IPS-18a (cell line): ENCODE results near the gene MMAB.
A peak's percentile ranks its signal among the peaks of the same experiment; 100 is the strongest.

Experiments used
- H3K27ac ChIP-seq: one replicate; pipeline ENCODE4 v1.5.1; 2013; ENCODE audit warnings: low read length
- H3K27me3 ChIP-seq: one replicate; pipeline ENCODE4 v1.6.1; 2013; ENCODE audit warnings: mild to moderate bottlenecking, low read length; ENCODE audit not compliant: control insufficient read depth, insufficient read depth
- H3K36me3 ChIP-seq: one replicate; pipeline ENCODE4 v1.6.1; 2013; ENCODE audit warnings: low read depth, low read length; ENCODE audit not compliant: control insufficient read depth
- H3K4me1 ChIP-seq: one replicate; pipeline ENCODE4 v1.6.1; 2013; ENCODE audit warnings: low read depth, low read length; ENCODE audit not compliant: control insufficient read depth
- H3K4me3 ChIP-seq: one replicate; pipeline ENCODE4 v1.5.1; 2013; ENCODE audit warnings: low read length
- H3K9ac ChIP-seq: one replicate; pipeline ENCODE4 v1.6.1; 2013; ENCODE audit warnings: mild to moderate bottlenecking, low read length, moderate library complexity
- H3K9me3 ChIP-seq: one replicate; pipeline ENCODE4 v1.6.1; 2013; ENCODE audit warnings: low read depth, low read length; ENCODE audit not compliant: control insufficient read depth

The MMAB gene

GRCh38 chr12:109600995-109601394 lies 27.7 kb upstream of the MMAB start:
- Histone ChIP-seq H3K4me3 (no peak overlapping the region), H3K9me3 (no peaks in the 10 kb centered on the region), H3K27me3 (no peaks in the 10 kb centered on the region), H3K27ac (no peak overlapping the region), H3K36me3 (no peaks in the 10 kb centered on the region), H3K9ac (no peak overlapping the region), H3K4me1 (peaks cover 3% of the 10 kb centered on the region)

- H3K27me3 ChIP-seq, result no peaks in the 10 kb centered on the region
- H3K27ac ChIP-seq, result no peak overlapping the region
- no peaks in the 10 kb centered on the region for H3K9me3 ChIP-seq
- H3K4me1 ChIP-seq, result peaks cover 3% of the 10 kb centered on the region
- no peak overlapping the region for H3K4me3 ChIP-seq
- H3K36me3 ChIP-seq, result no peaks in the 10 kb centered on the region
- no peak overlapping the region for H3K9ac ChIP-seq
These were observed 27.2 kb upstream of the MMAB start for GRCh38 chr12:109600481-109600880.

GRCh38 chr12:109599087-109599486 lies 25.8 kb upstream of the MMAB start:
- no peaks in the 10 kb centered on the region for H3K9me3 ChIP-seq
- no peaks in the 10 kb centered on the region for H3K27me3 ChIP-seq
- H3K27ac ChIP-seq, result no peak overlapping the region
- H3K9ac ChIP-seq, result no peak overlapping the region
- no peak overlapping the region for H3K4me3 ChIP-seq
- peaks cover 3% of the 10 kb centered on the region for H3K4me1 ChIP-seq
- peaks cover 7% of the 10 kb centered on the region for H3K36me3 ChIP-seq

GRCh38 chr12:109598428-109598854 lies 25.1 kb upstream of the MMAB start:
- Histone ChIP-seq H3K4me3 (no peak overlapping the region), H3K9ac (no peak overlapping the region)

GRCh38 chr12:109597795-109598427 lies 24.6 kb upstream of the MMAB start:
- Histone ChIP-seq H3K36me3 (peaks cover 10% of the 10 kb centered on the region), H3K27ac (peak overlapping the region; percentile 13), H3K4me1 (peaks cover 3% of the 10 kb centered on the region), H3K9ac (no peak overlapping the region), H3K9me3 (no peaks in the 10 kb centered on the region), H3K27me3 (no peaks in the 10 kb centered on the region), H3K4me3 (no peak overlapping the region)

More at GRCh38 chr12:109598428-109598854, 25.1 kb upstream of the MMAB start:
- no peak overlapping the region for H3K27ac ChIP-seq
- H3K27me3 ChIP-seq, result no peaks in the 10 kb centered on the region
- peaks cover 10% of the 10 kb centered on the region for H3K36me3 ChIP-seq
- no peaks in the 10 kb centered on the region for H3K9me3 ChIP-seq
- H3K4me1 ChIP-seq, result peaks cover 3% of the 10 kb centered on the region

- Histone ChIP-seq H3K4me1 (peaks cover 3% of the 10 kb centered on the region), H3K4me3 (no peak overlapping the region), H3K36me3 (peaks cover 10% of the 10 kb centered on the region), H3K9me3 (no peaks in the 10 kb centered on the region), H3K27ac (no peak overlapping the region), H3K27me3 (no peaks in the 10 kb centered on the region), H3K9ac (no peak overlapping the region)
These were observed 24.1 kb upstream of the MMAB start for GRCh38 chr12:109597414-109597794.

GRCh38 chr12:109596418-109597244 lies 23.3 kb upstream of the MMAB start:
- no peak overlapping the region for H3K9ac ChIP-seq
- no peak overlapping the region for H3K4me3 ChIP-seq
- H3K27ac ChIP-seq, result no peak overlapping the region
- peaks cover 3% of the 10 kb centered on the region for H3K4me1 ChIP-seq
- no peaks in the 10 kb centered on the region for H3K27me3 ChIP-seq
- H3K36me3 ChIP-seq, result peaks cover 14% of the 10 kb centered on the region
- H3K9me3 ChIP-seq, result no peaks in the 10 kb centered on the region

- Histone ChIP-seq H3K4me1 (peaks cover 3% of the 10 kb centered on the region), H3K27ac (no peak overlapping the region), H3K4me3 (no peak overlapping the region), H3K27me3 (no peaks in the 10 kb centered on the region), H3K36me3 (peaks cover 20% of the 10 kb centered on the region), H3K9me3 (no peaks in the 10 kb centered on the region), H3K9ac (no peak overlapping the region)
These were observed 22.1 kb upstream of the MMAB start for GRCh38 chr12:109595321-109595902.

- Histone ChIP-seq H3K9me3 (no peaks in the 10 kb centered on the region), H3K27ac (no peak overlapping the region), H3K27me3 (no peaks in the 10 kb centered on the region), H3K4me3 (no peak overlapping the region), H3K36me3 (peaks cover 20% of the 10 kb centered on the region), H3K4me1 (peaks cover 3% of the 10 kb centered on the region), H3K9ac (no peak overlapping the region)
These were observed 21.4 kb upstream of the MMAB start for GRCh38 chr12:109594556-109595317.

GRCh38 chr12:109592905-109593272 lies 19.6 kb upstream of the MMAB start:
- Histone ChIP-seq H3K27me3 (no peaks in the 10 kb centered on the region), H3K4me3 (no peak overlapping the region), H3K36me3 (peaks cover 25% of the 10 kb centered on the region), H3K9ac (no peak overlapping the region), H3K4me1 (peaks cover 1% of the 10 kb centered on the region), H3K27ac (no peak overlapping the region), H3K9me3 (no peaks in the 10 kb centered on the region)

- no peak overlapping the region for H3K4me3 ChIP-seq
- no peak overlapping the region for H3K27ac ChIP-seq
- H3K9ac ChIP-seq, result no peak overlapping the region
- H3K36me3 ChIP-seq, result peaks cover 30% of the 10 kb centered on the region
- H3K9me3 ChIP-seq, result no peaks in the 10 kb centered on the region
- H3K27me3 ChIP-seq, result no peaks in the 10 kb centered on the region
- no peaks in the 10 kb centered on the region for H3K4me1 ChIP-seq
These were observed 19.0 kb upstream of the MMAB start for GRCh38 chr12:109592195-109592904.
